GM18498 (cell line): ENCODE data around the gene PTPRB.
A peak's percentile ranks its signal among the peaks of the same experiment; 100 is the strongest.
"Not testable (repeated sequence)": the region's sequence is repeated elsewhere in the genome, so short reads cannot be mapped to it uniquely, and the experiment has no call there.

Experiments
- ATAC-seq: cut with Tn5 transposase; IDR thresholded peaks from one replicate; pipeline ENCODE4 v1.9.1; 2021; ENCODE audit warnings: mild to moderate bottlenecking, moderate library complexity; ENCODE audit not compliant: unreplicated experiment

Gene PTPRB

GRCh38 chr12:70549340-70550179 is 87.7 kb downstream of the PTPRB start:
- ATAC-seq: no peak

DNA sequence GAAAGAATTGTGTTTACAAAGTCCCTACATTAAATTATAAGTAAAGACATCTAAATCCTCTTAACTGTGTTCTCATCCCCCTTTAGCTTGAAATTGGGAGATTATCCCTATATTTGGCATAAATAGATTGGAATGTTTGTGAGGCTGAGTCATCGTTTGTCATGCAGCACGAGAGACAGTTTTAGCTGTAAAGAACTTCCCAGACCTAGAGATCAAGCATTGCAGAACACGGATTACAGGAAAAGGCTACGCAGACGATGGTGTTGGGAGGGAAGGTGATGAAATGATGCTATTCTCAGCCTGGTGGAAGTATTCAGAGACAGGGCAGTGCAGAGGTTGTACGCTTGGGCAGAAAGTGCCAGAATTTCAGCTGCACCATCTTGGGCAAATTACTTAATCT is 93.8 kb downstream of the PTPRB start:
- no peak for ATAC-seq

DNA sequence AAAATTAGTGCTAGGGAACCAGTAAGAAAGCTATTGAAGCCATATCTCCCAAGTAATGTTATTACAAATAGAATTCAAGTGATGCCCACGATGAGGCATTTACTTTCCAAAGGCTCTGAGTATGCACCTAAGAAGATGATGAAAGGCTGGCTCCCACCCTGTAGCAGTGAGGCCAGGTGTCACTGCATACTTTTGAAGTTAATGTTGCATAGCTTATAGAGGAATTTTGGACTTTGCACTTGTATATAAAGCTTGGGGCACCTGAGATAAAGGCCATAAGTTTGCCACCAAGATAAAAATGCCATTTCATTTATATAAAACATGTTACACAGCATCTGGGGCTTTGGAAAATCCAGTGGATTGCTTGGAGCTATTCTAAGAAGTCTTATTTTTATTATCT is 96.2 kb downstream of the PTPRB start:
- no peak for ATAC-seq

DNA sequence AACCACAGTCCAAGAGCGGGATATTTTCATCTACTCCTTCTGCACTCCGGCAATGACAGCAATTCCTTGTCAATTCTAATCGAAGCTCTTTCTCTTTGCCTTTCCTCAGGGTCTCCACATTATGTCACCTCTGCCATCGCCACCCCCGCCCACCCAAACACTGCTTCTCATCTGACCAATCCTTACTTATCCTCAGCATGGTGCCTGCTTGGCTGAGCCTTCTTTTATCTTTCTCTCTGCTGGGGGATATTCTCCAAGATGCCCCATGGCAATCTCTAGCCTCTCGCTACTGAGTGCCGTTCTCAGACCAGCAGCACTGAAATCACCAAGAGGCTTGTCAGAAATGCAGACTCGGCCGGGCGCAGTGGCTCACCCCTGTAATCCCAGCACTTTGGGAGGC is 100.6 kb downstream of the PTPRB start:
- ATAC-seq: no peak

DNA sequence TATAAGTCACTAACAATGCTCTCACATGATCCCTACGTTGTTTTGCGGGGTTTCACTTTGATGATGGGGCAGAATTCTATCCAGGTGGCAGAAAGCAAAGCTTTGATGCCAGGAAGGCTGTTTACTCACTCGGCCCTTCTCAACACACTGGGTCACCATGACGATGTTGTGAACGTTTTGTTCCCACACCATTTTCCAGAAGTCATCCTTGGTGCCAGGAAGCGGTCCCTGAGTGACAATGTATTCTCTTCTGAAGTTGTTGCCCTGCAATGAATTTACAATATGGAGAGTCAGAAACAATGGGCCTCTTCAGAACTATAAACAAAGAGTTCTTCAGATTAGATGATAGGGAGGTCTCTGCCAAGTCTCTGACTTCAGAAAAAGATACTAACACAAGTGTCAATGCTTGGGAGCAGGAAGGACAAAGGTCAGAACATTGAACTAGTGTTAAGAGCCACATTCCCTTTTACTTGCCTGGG is 101.3 kb downstream of the PTPRB start:
- no peak for ATAC-seq

DNA sequence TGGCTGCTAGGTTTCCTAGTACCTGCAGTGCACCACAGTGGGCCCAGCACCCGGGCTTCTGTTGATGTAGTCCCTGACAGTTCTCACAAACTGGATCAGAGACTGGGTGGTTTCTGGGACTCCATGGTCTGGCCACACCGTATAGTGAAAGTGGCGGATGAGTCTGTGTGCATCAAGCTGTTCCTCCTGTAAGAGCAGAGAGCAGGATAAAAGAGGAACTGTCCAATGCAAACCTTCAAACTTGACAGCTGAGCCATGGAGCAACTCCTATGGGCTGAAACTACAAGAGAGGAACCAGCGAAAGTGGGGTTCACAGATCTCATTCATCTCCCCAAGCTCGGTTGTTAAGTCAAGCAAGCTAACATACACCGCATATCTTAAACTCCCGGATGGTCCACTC is 102.8 kb downstream of the PTPRB start:
- no peak for ATAC-seq

DNA sequence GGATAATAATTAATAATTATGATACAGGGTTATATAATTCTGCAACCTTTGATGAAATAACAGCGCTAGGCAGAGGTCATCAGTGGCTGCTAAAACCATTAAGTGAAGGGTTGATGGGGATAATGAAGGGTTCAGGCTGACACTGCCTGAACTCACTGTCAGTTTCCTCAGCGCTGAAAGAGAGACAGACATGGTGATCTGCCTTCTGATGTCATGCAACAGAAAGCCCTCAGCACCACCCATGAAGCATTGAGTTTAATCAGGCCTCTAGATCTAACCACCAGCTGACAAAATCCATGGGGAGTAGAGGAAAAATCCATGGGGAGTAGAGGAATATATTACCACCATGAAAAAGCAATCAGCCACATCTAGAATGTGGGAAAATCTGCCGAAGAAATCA is 107.6 kb downstream of the PTPRB start:
- ATAC-seq: no peak

DNA sequence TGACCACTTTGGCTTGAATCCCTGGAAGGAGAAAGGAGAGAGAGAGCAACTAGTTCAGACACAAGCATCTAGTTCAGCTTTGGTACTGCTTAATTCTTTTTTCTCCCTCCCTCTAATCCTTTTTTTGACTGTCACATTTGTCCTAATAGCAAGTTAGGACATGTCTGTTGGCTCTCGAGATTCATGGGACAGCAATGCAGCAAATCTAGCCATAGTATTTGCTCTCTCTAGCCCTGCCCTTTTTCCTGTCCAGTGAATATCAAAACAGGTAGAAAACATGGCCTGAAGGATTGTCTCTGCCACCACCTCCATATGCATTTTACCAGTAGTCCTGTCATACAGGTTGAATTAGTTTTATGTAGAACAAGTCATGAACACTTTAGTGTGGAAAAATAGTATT is 116.4 kb downstream of the PTPRB start:
- ATAC-seq: no peak

- ATAC-seq: no peak
Measured at GRCh38 chr12:70513426-70513825, 123.8 kb downstream of the PTPRB start.

GRCh38 chr12:70508178-70508577 is 129.1 kb downstream of the PTPRB start:
- peak; percentile 45 for ATAC-seq

- ATAC-seq: no peak
Measured at GRCh38 chr12:70507442-70507841, 129.8 kb downstream of the PTPRB start.

- ATAC-seq: no peak
Measured at GRCh38 chr12:70497508-70497907, 139.7 kb downstream of the PTPRB start.

GRCh38 chr12:70492904-70493303 is 144.3 kb downstream of the PTPRB start:
- ATAC-seq: not testable (repeated sequence)

GRCh38 chr12:70490928-70491327 is 146.3 kb downstream of the PTPRB start:
- not testable (repeated sequence) for ATAC-seq

- peak; percentile 77 for ATAC-seq
Measured at GRCh38 chr12:70487440-70487839, 149.8 kb downstream of the PTPRB start.

DNA sequence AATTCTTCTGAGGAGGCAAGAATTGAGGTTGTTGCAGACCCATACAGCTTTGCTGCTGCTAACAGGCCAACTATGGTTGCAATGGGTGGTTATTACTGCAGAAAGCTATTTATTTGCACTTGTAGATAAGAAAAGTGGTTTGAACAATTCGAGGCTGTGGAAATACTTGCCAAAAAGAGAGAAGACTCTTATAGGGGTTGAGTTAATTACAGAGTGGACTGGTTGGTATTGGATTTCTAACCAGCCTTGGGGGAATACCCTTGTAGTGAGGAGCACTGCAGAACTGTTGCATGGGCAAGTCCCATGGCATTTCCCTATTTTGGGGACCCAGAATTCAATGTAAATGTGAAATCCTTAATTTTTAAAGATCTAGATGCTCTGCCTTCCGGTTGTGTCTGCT is 150.6 kb downstream of the PTPRB start:
- no peak for ATAC-seq

DNA sequence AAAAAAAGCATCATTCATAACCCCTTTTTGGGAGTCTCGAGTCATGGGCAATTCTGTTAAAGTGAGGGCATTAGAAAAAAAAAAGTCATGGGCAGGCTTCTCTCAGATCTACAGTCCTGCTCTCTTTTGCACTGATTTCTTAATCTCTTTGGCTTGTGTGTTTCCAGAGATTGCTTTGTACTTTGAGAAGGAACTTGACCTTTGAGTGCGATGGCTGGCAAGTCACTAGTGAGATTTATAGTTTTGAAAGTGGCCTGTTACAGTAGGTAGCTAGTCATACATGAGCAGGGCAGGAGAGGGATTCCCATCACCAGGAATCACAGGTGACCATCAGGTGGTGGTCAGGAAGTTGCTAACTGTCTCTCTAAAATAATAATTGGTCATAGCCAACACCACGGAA is 151.5 kb downstream of the PTPRB start:
- no peak for ATAC-seq

GRCh38 chr12:70484464-70484863 is 152.8 kb downstream of the PTPRB start:
- no peak for ATAC-seq

DNA sequence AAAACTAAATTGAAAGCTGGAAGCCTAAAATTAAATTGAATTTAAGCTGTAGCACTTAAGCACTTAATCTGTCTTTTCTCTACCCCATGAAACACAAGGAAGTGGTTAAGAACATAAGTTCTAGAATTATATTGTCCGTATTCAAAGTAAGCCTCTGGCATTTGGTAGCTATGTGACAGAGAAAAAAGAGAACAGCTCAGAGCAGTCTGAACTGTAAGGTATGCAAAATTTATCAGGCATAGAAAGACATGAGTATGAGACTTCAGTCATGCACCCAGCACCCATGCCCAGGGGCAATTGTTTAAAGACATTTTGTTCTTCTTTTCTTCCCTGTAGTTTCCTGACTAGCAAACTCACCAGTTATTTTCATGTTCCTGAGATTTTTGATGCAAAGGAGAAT is 154.5 kb downstream of the PTPRB start:
- no peak for ATAC-seq

GRCh38 chr12:70469221-70469820 is 167.9 kb downstream of the PTPRB start:
- no peak for ATAC-seq

GRCh38 chr12:70468741-70469140 is 168.5 kb downstream of the PTPRB start:
- no peak for ATAC-seq

GRCh38 chr12:70467918-70468733 is 169.1 kb downstream of the PTPRB start:
- no peak for ATAC-seq
